Chondrocyte (in vitro differentiated cells): ENCODE measurements around the gene COL25A1. TPM values are rescaled to one million over a fixed set of nuclear protein-coding genes. Genes with fewer than 3 reads are reported as not detected.

Source experiments
- DNase-seq: peaks from one replicate; pipeline ENCODE4 v3.0.0; 2021; ENCODE audit warnings: mixed read lengths, low spot score
- H3K27ac Mint-ChIP-seq: one replicate; pipeline ENCODE4 v1.8.0; 2021; ENCODE audit warnings: mild to moderate bottlenecking, moderate library complexity, mixed read lengths; ENCODE audit not compliant: unreplicated experiment
- H3K27me3 Mint-ChIP-seq: 2 replicates; pipeline ENCODE4 v1.8.0; 2021; ENCODE audit warnings: low read depth, mixed read lengths
- H3K36me3 Mint-ChIP-seq: 2 replicates; pipeline ENCODE4 v1.8.0; 2021; ENCODE audit warnings: low read depth, mixed read lengths
- H3K4me1 Mint-ChIP-seq: 2 replicates; pipeline ENCODE4 v1.8.0; 2021; ENCODE audit warnings: low read depth, mild to moderate bottlenecking, mixed read lengths
- H3K4me3 Mint-ChIP-seq: one replicate; pipeline ENCODE4 v1.8.0; 2021; ENCODE audit warnings: mild to moderate bottlenecking, moderate library complexity, mixed read lengths; ENCODE audit not compliant: unreplicated experiment
- H3K9me3 Mint-ChIP-seq: 2 replicates; pipeline ENCODE4 v1.8.0; 2021; ENCODE audit warnings: low read depth, mixed read lengths
- CTCF ChIP-seq: fragments of 200-600 bp; sonication (generic); IDR thresholded peaks from 2 replicates; pipeline ENCODE4 v1.5.0; 2021; ENCODE audit warnings: antibody characterized with exemption, mild to moderate bottlenecking, moderate library complexity
- total RNA-seq: library from RNA; stranded (reverse); gene quantifications from 3 replicates; pipeline ENCODE4 v1.2.1, GENCODE V29; 2021

Gene COL25A1
- total RNA-seq, 1 donor from 2014 or later: 0.45 TPM

DNA sequence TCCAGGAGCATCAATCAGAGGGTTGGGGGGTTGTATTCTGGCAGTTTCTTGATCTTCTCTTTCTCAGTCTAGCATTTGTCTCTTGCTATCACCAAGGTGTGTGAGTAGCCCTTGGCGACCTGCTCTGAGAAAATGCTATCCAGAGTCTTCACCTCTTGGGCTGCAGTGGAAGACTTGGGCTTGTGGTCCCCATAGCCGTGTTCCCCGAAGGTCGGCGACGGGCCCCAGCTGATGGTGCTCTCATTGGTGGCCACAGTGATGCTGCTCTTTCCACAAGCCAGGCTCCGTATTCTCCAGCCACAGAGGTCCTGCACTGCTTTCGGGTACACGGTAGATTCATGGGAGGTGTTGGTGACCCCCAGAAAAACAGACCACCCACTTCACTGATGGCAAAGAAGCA lies 513.7 kb downstream of the COL25A1 start:
- Mint-ChIP-seq H3K27me3 (no peaks in the 10 kb centered on the region), H3K27ac (no peak overlapping the region), H3K4me1 (peaks cover 3% of the 10 kb centered on the region), H3K4me3 (no peak overlapping the region), H3K9me3 (no peaks in the 10 kb centered on the region), H3K36me3 (no peaks in the 10 kb centered on the region)
- TF ChIP-seq CTCF: no peak
- DNase-seq: no peak

DNA sequence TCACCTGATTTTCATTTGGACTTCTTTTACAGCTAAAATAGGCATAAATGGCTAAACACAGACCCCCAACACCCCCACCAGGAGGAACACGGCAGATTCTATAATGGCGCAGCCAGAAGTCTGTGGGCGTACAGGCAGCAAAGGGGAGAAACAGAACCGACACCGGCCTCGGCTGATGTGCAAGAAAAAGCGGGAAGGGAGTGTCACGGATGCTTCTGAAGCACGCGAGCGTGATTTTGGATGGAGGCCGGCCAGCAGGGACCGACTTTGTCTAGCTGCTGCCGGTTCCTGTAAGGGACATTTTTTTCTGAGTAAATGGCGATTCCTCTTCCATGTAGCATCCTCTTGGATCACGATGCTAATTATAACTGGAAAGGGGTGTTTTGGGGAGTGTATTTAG lies 514.7 kb downstream of the COL25A1 start:
- Mint-ChIP-seq H3K27ac (no peak overlapping the region), H3K27me3 (no peaks in the 10 kb centered on the region), H3K4me3 (no peak overlapping the region), H3K4me1 (no peaks in the 10 kb centered on the region), H3K36me3 (no peaks in the 10 kb centered on the region), H3K9me3 (no peaks in the 10 kb centered on the region)
- DNase-seq: no peak
- no peak for TF ChIP-seq CTCF

DNA sequence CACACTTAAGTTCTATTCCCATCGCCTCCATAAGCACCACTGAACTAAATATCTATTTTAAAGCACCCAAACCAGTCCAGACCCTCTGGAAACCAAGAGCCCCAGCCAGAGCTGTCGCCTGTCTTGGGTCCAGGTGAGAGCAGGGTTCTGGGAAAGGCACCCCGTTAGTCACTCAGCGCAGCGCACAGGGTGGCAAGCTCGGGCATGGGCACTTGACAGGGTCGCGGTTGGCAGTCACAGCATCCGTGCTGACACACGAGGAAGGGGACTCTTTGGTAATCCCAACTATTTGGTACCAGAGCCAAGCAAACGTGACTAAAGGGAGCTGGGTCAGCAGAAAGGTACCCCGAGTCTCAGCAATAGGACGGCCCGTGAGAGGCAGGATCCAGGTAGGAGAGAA lies 515.4 kb downstream of the COL25A1 start:
- TF ChIP-seq CTCF: no peak
- Mint-ChIP-seq H3K4me1 (no peaks in the 10 kb centered on the region), H3K27ac (no peak overlapping the region), H3K9me3 (no peaks in the 10 kb centered on the region), H3K36me3 (no peaks in the 10 kb centered on the region), H3K27me3 (no peaks in the 10 kb centered on the region), H3K4me3 (no peak overlapping the region)
- DNase-seq: no peak

DNA sequence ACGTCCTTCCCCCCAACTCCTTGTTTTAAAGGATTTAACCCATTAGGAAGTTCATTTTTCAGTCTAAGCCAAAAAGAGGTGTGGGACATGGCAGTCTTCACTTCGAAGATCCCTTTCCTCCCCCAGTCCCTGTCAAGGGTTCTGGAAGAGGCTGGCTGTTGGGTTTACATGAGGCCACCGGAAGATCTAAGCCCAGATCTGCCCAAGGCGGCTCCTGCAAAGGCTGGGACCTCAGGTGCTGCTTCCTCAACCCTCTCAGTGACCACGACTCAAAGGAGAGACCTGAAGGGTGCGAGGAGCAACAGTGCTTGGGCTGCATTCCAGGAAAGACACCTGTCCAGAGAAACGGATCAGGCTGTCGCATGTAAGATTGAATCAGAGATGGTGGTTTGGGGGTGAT lies 516.1 kb downstream of the COL25A1 start:
- H3K4me3 Mint-ChIP-seq: no peak overlapping the region
- H3K4me1 Mint-ChIP-seq: no peaks in the 10 kb centered on the region
- DNase-seq: no peak
- no peaks in the 10 kb centered on the region for H3K9me3 Mint-ChIP-seq
- TF ChIP-seq CTCF: no peak
- no peak overlapping the region for H3K27ac Mint-ChIP-seq
- no peaks in the 10 kb centered on the region for H3K36me3 Mint-ChIP-seq
- H3K27me3 Mint-ChIP-seq: no peaks in the 10 kb centered on the region

DNA sequence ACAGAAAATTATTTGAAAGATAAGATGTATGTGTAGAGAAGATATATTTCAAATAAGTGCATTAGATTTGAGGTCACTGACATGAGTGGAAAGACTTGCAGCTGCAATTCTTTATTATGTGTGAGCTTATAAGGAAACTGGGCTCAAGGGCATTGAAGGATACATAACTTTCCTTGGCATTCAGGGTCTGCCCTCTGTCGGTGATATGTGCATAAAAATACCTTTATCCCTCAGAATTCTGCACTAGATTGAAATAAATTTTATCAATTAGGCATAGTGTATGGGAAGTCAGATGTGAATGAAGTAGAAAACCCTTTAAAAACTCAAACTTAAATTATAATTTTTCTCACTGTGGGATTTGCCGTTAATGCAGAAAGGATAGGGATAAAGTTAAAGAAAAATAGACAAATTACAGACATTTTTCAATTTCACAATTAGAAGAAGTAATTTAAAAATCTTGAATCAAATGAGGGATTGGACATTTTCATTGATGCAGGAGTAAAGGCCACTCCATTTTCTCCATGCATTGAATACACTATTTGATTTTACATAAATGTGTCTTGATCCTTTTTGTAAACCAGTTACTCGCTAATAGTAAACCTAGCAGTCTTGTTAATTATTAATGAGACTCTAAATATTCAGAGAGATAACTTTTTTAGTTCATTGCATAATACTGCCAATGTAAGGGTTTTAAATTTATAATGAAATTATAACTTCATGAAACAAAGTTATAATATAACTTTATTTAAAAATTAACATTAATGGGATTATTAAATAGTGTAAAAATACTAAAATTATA lies 518.6 kb downstream of the COL25A1 start:
- no peaks in the 10 kb centered on the region for H3K36me3 Mint-ChIP-seq
- peak; percentile 76 for TF ChIP-seq CTCF
- no peaks in the 10 kb centered on the region for H3K4me1 Mint-ChIP-seq
- H3K9me3 Mint-ChIP-seq: no peaks in the 10 kb centered on the region
- DNase-seq: no peak
- H3K27me3 Mint-ChIP-seq: no peaks in the 10 kb centered on the region
- no peak overlapping the region for H3K4me3 Mint-ChIP-seq
- no peak overlapping the region for H3K27ac Mint-ChIP-seq
